Naive B cell (primary cell): Measurements from ENCODE around the gene HBS1L. TPM values are rescaled to one million over a fixed set of nuclear protein-coding genes. Genes with fewer than 3 reads are reported as not detected.

Source experiments
- ATAC-seq, 2 donors: fragments of 150-1000 bp; cut with Tn5 transposase; 2 replicates each; pipeline ENCODE4 v1.10.0; 2021; ENCODE audit warnings: low read depth in 2 of 2, mild to moderate bottlenecking in 2 of 2, moderate library complexity in 2 of 2
- DNase-seq: peaks from one replicate; pipeline ENCODE4 v3.0.0; 2022
- H3K27ac Mint-ChIP-seq, 6 donors: one replicate each; pipeline ENCODE4 v1.8.0; 2020 to 2022; ENCODE audit warnings: mild to moderate bottlenecking in 6 of 6, mixed read lengths in 6 of 6, moderate library complexity in 5 of 6, inconsistent platforms in 2 of 6
- H3K27me3 Mint-ChIP-seq, 3 donors: one replicate each; pipeline ENCODE4 v1.8.0; 2021 to 2022; ENCODE audit warnings: mixed read lengths in 3 of 3, mild to moderate bottlenecking in 1 of 3
- H3K36me3 Mint-ChIP-seq, 2 donors: one replicate each; pipeline ENCODE4 v1.8.0; 2020 to 2022; ENCODE audit warnings: mixed read lengths in 2 of 2, inconsistent platforms in 1 of 2, mild to moderate bottlenecking in 1 of 2
- H3K4me1 Mint-ChIP-seq, 3 donors: one replicate each; pipeline ENCODE4 v1.8.0; 2020 to 2022; ENCODE audit warnings: mixed read lengths in 3 of 3, inconsistent platforms in 1 of 3, mild to moderate bottlenecking in 1 of 3, moderate library complexity in 1 of 3
- H3K4me3 Mint-ChIP-seq, 8 donors: one replicate each; pipeline ENCODE4 v1.8.0; 2020 to 2022; ENCODE audit warnings: mild to moderate bottlenecking in 8 of 8, mixed read lengths in 8 of 8, moderate library complexity in 8 of 8, inconsistent platforms in 2 of 8
- H3K9me3 Mint-ChIP-seq, 7 donors: one replicate each; pipeline ENCODE4 v1.8.0; 2020 to 2022; ENCODE audit warnings: mixed read lengths in 7 of 7, mild to moderate bottlenecking in 5 of 7, inconsistent platforms in 2 of 7, moderate library complexity in 1 of 7
- polyA plus RNA-seq, 6 donors: library from polyadenylated mRNA; unstranded; fragments of 300-500 nt; fragmentation: Illumina TruSeq; gene quantifications; one replicate each; pipeline ENCODE4 v1.2.3, GENCODE V29; 2021; ENCODE audit warnings: low read depth in 6 of 6

HBS1L gene
- polyA plus RNA-seq, 6 donors from 2014 or later: 28.1 to 57.2 (median 47.6) TPM

GRCh38 chr6:134964451-134965203, 90.0 kb downstream of the HBS1L start:
- no peaks in the 10 kb centered on the region for H3K4me1 Mint-ChIP-seq
- no peak for ATAC-seq
- no peaks in the 10 kb centered on the region for H3K27me3 Mint-ChIP-seq
- peaks cover 51 to 67% of the 10 kb centered on the region in 2 donors for H3K36me3 Mint-ChIP-seq
- no peak overlapping the region for H3K4me3 Mint-ChIP-seq
- H3K27ac Mint-ChIP-seq: no peak overlapping the region
- no peak for DNase-seq
- H3K9me3 Mint-ChIP-seq: peaks cover 0 to 19% (median 5%) of the 10 kb centered on the region in 7 donors

DNA sequence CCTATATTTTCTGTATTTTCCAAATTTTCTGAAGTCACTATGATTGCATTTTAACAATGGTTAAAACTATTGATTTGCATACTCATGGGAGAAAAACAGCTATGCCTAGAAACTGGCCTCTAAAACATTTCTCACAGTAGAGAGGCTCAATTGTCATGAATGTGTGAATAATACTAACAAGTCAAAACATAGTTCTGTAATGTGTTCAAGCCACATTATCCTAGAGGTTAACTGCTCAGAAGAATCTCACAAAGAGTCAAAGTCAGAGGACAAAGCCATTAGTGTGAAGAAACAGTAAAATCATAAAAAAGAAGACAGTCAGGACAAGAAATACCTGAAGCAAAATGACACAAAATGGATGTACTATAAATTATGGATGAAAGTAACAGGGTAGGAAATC, 92.2 kb downstream of the HBS1L start:
- Mint-ChIP-seq H3K36me3 (peaks cover 50 to 64% of the 10 kb centered on the region in 2 donors), H3K4me1 (no peaks in the 10 kb centered on the region), H3K9me3 (peaks cover 0 to 24% (median 5%) of the 10 kb centered on the region in 7 donors), H3K4me3 (no peak overlapping the region), H3K27ac (no peak overlapping the region), H3K27me3 (no peaks in the 10 kb centered on the region)
- ATAC-seq: no peak
- DNase-seq: no peak

- Mint-ChIP-seq H3K9me3 (peaks cover 0 to 24% (median 5%) of the 10 kb centered on the region in 7 donors), H3K4me1 (no peaks in the 10 kb centered on the region), H3K27me3 (no peaks in the 10 kb centered on the region), H3K27ac (no peak overlapping the region), H3K4me3 (no peak overlapping the region), H3K36me3 (peaks cover 44 to 56% of the 10 kb centered on the region in 2 donors)
- DNase-seq (no peak), ATAC-seq (no peak)
Observed at GRCh38 chr6:134961366-134961765, 93.3 kb downstream of the HBS1L start.

DNA sequence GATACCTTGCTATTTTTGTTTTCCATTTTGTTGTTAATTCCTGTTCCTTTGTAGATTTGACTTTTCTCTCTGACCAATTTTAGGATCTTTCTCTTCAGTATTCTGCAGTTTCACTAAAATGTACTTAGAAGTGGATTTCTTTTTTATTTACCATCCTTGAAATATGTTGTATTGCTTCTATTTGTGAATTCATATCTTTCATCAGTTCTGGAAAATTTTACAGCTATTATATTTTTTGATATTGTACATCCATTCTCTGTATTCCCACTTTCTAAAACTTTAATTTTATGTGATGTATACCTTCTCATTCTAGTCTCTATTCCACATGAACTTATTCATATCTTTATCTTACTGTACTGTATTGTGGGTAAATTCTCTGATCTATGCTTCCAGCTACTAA, 95.0 kb downstream of the HBS1L start:
- peak overlapping the region in 2 of 6 donors; percentile 5 to 18 for H3K27ac Mint-ChIP-seq
- DNase-seq: no peak
- no peaks in the 10 kb centered on the region for H3K27me3 Mint-ChIP-seq
- no peaks in the 10 kb centered on the region for H3K4me1 Mint-ChIP-seq
- ATAC-seq: no peak
- peaks cover 0 to 24% (median 5%) of the 10 kb centered on the region in 7 donors for H3K9me3 Mint-ChIP-seq
- H3K36me3 Mint-ChIP-seq: peaks cover 44% of the 10 kb centered on the region in 2 donors
- H3K4me3 Mint-ChIP-seq: no peak overlapping the region

GRCh38 chr6:134956676-134957075, 97.9 kb downstream of the HBS1L start:
- Mint-ChIP-seq H3K27me3 (no peaks in the 10 kb centered on the region), H3K4me3 (no peak overlapping the region), H3K27ac (no peak overlapping the region), H3K9me3 (peaks cover 0 to 24% (median 5%) of the 10 kb centered on the region in 7 donors), H3K36me3 (peaks cover 16 to 21% of the 10 kb centered on the region in 2 donors), H3K4me1 (no peaks in the 10 kb centered on the region)
- no peak for DNase-seq
- no peak for ATAC-seq

DNA sequence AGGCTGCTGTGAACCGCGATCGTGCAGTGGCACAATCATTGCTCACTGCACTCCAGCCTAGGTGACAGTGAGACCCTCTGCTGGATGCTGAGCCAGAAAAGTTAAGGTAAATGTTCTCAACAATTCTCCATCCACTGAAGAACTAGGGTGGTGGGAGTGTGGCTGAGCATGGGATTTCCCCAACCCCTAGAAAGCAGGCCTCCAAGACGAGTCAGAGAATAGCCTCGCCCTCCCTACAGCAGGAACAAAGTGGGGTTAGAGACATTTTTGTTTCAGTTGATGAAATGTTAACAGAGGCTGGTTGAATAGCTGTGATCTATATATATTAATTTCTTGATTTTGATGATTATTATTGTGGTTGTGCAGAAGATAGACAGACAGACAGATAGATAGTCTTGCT, 98.6 kb downstream of the HBS1L start:
- Mint-ChIP-seq H3K9me3 (peaks cover 0 to 19% (median 4%) of the 10 kb centered on the region in 7 donors), H3K27ac (no peak overlapping the region)

DNA sequence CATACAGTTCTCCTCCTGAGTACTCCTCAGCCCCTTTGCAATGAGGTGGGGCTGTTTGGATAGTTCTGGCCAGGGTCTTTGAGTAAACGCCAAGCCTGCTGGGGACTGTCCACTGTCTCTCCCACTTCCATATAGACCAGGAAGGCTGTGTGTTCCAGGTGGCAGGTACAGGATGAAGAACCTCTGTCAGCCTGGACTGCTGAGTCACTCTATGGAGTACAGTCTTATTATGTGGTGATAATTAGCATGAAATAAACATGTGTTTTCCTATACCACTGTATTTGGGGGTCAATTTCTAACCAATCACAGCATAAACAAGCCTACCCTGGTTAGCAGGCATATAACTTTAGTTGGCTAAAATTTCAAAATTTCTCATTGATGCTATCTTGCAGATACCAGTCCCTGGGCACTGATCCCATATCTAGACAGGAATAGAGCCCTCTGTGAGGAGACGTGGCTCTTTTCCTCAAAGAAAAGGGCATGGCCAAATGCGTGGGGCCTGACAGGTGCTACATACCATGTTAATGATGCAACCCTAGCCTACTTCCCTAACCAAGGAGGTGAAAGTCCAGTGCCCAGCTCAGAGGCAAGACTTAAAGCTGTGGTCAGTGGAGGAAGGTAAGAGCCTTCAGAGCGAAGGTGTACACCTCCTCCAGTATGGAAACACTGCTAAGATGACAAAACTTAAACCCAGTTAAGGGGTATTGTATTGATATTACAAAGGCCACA, 100.2 kb downstream of the HBS1L start:
- Mint-ChIP-seq H3K27me3 (no peaks in the 10 kb centered on the region), H3K27ac (no peak overlapping the region), H3K36me3 (peaks cover 0 to 5% of the 10 kb centered on the region in 2 donors), H3K4me3 (no peak overlapping the region), H3K9me3 (peaks cover 0 to 4% (median under 1%) of the 10 kb centered on the region in 7 donors), H3K4me1 (no peaks in the 10 kb centered on the region)
- DNase-seq: no peak
- no peak for ATAC-seq

More for the DNA sequence above, 98.6 kb downstream of the HBS1L start:
- ATAC-seq (no peak), DNase-seq (no peak)
- H3K4me3 Mint-ChIP-seq: no peak overlapping the region
- H3K4me1 Mint-ChIP-seq: no peaks in the 10 kb centered on the region
- no peaks in the 10 kb centered on the region for H3K27me3 Mint-ChIP-seq
- peaks cover 10 to 15% of the 10 kb centered on the region in 2 donors for H3K36me3 Mint-ChIP-seq

DNA sequence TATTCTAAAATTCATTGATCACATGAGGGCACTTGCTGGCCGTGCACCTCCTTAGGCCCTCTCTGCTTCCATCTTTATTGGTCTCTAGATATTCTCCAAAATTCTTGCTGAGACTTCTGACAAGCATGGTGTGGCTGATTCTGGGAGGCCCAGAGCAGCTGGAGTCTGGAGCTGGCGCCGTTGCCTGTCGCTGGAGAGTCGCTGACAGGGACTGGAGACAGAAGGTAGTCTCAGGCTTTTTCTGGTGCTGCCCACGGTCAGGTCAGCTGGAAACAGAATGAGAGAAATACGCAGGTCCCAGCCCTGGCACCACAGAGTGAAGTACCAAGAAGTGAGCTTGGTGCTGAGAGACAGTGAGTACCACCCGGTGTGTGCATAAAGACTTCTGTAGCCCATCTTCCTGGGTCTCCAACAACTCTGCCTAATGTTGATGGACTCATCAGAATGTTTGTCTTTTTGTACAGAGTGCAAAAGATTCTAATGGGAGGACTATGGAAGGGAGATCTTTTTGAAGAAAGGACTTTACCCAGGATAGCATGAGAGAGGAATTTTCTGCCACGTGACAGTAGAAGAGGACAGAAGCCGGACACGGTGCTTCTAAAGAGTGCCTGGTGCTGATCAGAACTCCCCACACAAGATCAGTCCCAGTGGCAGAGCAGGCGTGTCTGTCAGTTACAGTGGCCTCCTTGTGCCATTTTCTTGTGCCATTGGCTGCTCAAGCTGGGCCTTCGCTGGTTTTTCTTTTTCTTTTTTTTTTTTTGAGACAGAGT, 102.9 kb downstream of the HBS1L start:
- no peaks in the 10 kb centered on the region for H3K27me3 Mint-ChIP-seq
- H3K9me3 Mint-ChIP-seq: peaks cover 0 to 12% (median 0%) of the 10 kb centered on the region in 7 donors
- H3K36me3 Mint-ChIP-seq: no peaks in the 10 kb centered on the region
- peak overlapping the region in 1 of 6 donors; percentile 43 for H3K27ac Mint-ChIP-seq
- H3K4me3 Mint-ChIP-seq: no peak overlapping the region
- no peaks in the 10 kb centered on the region for H3K4me1 Mint-ChIP-seq
- DNase-seq (no peak), ATAC-seq (no peak)

- H3K27me3 Mint-ChIP-seq: no peaks in the 10 kb centered on the region
- ATAC-seq (no peak), DNase-seq (no peak)
- peaks cover 0 to 12% (median 0%) of the 10 kb centered on the region in 7 donors for H3K9me3 Mint-ChIP-seq
- no peaks in the 10 kb centered on the region for H3K36me3 Mint-ChIP-seq
- no peak overlapping the region for H3K27ac Mint-ChIP-seq
- no peaks in the 10 kb centered on the region for H3K4me1 Mint-ChIP-seq
- no peak overlapping the region for H3K4me3 Mint-ChIP-seq
Observed at GRCh38 chr6:134950482-134950881, 104.1 kb downstream of the HBS1L start.

- Mint-ChIP-seq H3K27me3 (no peaks in the 10 kb centered on the region), H3K4me3 (no peak within 1 kb of the TSS), H3K36me3 (no peaks in the 10 kb centered on the region), H3K27ac (peak within 1 kb of the TSS in 1 of 6 donors; percentile 39), H3K9me3 (peaks cover 0 to 12% (median 0%) of the 10 kb centered on the region in 7 donors), H3K4me1 (no peaks in the 10 kb centered on the region)
- DNase-seq (no peak), ATAC-seq (no peak)
Observed at GRCh38 chr6:134949927-134950326, 104.7 kb downstream of the HBS1L start, which contains the start of gene ALDH8A1. ALDH8A1 (minus strand) TSS chr6:134950101; CDS start chr6:134950053, 48 bp downstream.

DNA sequence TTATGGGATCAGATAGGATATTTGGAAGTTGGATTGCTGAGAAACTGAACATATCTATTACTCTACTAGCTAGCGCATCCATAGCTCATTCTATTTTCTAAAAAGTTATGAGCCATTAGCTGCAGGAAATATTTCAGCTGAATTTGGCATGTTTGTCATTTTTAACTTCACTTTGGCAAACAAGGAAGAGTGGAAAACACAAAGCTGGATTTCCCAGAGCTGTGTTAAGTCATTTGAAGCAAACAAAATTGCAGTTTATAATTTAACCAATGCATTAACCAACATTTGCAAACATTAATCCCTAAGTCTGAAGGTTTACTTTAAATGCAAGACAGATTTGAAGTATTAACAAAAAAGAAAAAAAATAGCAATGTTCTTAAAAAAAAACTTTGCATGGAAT, 105.9 kb downstream of the HBS1L start:
- DNase-seq: no peak
- Mint-ChIP-seq H3K4me3 (no peak overlapping the region), H3K4me1 (no peaks in the 10 kb centered on the region)

GRCh38 chr6:134948142-134948541, 106.5 kb downstream of the HBS1L start:
- peaks cover 0 to 12% (median 0%) of the 10 kb centered on the region in 7 donors for H3K9me3 Mint-ChIP-seq
- H3K4me3 Mint-ChIP-seq: no peak overlapping the region
- H3K27me3 Mint-ChIP-seq: no peaks in the 10 kb centered on the region
- H3K27ac Mint-ChIP-seq: no peak overlapping the region
- DNase-seq: no peak
- no peaks in the 10 kb centered on the region for H3K36me3 Mint-ChIP-seq
- no peaks in the 10 kb centered on the region for H3K4me1 Mint-ChIP-seq
- no peak for ATAC-seq

More for the DNA sequence above, 105.9 kb downstream of the HBS1L start:
- no peak for ATAC-seq
- no peak overlapping the region for H3K27ac Mint-ChIP-seq
- H3K9me3 Mint-ChIP-seq: peaks cover 0 to 12% (median 0%) of the 10 kb centered on the region in 7 donors
- H3K27me3 Mint-ChIP-seq: no peaks in the 10 kb centered on the region
- no peaks in the 10 kb centered on the region for H3K36me3 Mint-ChIP-seq

- DNase-seq (no peak), ATAC-seq (no peak)
- Mint-ChIP-seq H3K4me3 (no peak overlapping the region), H3K9me3 (peaks cover 0 to 12% (median 0%) of the 10 kb centered on the region in 7 donors), H3K4me1 (no peaks in the 10 kb centered on the region), H3K27me3 (no peaks in the 10 kb centered on the region), H3K27ac (no peak overlapping the region), H3K36me3 (no peaks in the 10 kb centered on the region)
Observed at GRCh38 chr6:134945045-134945444, 109.6 kb downstream of the HBS1L start.
